Measurements from ENCODE around the gene ADARB1. TPM values are rescaled to one million over a fixed set of nuclear protein-coding genes. Genes with fewer than 3 reads are reported as not detected.

ADARB1 gene
- total and polyA plus RNA-seq, 2 of the 8 experiments (the other 6 are each of a cell fraction or from before 2014, with no cell fraction given): 4.7 to 14.9 TPM

DNA sequence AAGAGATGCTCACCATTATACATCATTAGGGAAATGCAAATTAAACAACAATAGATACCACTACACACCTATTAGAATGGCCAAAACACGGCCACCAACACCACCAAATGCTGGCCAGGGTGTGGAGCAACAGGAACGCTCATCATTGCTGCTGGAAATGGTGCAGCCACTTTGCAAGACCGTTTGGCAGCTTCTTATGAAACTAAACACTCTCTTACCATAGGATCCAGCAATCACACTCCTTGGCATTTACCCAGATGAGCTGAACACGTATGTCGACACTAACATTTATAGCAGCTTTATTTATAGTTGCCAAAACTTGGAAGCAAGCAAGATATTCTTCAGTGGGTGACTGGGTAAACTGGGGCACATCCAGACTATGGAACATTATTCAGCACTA is 28.9 kb upstream of the ADARB1 start (continued):
- TF ChIP-seq, protein P1, sequence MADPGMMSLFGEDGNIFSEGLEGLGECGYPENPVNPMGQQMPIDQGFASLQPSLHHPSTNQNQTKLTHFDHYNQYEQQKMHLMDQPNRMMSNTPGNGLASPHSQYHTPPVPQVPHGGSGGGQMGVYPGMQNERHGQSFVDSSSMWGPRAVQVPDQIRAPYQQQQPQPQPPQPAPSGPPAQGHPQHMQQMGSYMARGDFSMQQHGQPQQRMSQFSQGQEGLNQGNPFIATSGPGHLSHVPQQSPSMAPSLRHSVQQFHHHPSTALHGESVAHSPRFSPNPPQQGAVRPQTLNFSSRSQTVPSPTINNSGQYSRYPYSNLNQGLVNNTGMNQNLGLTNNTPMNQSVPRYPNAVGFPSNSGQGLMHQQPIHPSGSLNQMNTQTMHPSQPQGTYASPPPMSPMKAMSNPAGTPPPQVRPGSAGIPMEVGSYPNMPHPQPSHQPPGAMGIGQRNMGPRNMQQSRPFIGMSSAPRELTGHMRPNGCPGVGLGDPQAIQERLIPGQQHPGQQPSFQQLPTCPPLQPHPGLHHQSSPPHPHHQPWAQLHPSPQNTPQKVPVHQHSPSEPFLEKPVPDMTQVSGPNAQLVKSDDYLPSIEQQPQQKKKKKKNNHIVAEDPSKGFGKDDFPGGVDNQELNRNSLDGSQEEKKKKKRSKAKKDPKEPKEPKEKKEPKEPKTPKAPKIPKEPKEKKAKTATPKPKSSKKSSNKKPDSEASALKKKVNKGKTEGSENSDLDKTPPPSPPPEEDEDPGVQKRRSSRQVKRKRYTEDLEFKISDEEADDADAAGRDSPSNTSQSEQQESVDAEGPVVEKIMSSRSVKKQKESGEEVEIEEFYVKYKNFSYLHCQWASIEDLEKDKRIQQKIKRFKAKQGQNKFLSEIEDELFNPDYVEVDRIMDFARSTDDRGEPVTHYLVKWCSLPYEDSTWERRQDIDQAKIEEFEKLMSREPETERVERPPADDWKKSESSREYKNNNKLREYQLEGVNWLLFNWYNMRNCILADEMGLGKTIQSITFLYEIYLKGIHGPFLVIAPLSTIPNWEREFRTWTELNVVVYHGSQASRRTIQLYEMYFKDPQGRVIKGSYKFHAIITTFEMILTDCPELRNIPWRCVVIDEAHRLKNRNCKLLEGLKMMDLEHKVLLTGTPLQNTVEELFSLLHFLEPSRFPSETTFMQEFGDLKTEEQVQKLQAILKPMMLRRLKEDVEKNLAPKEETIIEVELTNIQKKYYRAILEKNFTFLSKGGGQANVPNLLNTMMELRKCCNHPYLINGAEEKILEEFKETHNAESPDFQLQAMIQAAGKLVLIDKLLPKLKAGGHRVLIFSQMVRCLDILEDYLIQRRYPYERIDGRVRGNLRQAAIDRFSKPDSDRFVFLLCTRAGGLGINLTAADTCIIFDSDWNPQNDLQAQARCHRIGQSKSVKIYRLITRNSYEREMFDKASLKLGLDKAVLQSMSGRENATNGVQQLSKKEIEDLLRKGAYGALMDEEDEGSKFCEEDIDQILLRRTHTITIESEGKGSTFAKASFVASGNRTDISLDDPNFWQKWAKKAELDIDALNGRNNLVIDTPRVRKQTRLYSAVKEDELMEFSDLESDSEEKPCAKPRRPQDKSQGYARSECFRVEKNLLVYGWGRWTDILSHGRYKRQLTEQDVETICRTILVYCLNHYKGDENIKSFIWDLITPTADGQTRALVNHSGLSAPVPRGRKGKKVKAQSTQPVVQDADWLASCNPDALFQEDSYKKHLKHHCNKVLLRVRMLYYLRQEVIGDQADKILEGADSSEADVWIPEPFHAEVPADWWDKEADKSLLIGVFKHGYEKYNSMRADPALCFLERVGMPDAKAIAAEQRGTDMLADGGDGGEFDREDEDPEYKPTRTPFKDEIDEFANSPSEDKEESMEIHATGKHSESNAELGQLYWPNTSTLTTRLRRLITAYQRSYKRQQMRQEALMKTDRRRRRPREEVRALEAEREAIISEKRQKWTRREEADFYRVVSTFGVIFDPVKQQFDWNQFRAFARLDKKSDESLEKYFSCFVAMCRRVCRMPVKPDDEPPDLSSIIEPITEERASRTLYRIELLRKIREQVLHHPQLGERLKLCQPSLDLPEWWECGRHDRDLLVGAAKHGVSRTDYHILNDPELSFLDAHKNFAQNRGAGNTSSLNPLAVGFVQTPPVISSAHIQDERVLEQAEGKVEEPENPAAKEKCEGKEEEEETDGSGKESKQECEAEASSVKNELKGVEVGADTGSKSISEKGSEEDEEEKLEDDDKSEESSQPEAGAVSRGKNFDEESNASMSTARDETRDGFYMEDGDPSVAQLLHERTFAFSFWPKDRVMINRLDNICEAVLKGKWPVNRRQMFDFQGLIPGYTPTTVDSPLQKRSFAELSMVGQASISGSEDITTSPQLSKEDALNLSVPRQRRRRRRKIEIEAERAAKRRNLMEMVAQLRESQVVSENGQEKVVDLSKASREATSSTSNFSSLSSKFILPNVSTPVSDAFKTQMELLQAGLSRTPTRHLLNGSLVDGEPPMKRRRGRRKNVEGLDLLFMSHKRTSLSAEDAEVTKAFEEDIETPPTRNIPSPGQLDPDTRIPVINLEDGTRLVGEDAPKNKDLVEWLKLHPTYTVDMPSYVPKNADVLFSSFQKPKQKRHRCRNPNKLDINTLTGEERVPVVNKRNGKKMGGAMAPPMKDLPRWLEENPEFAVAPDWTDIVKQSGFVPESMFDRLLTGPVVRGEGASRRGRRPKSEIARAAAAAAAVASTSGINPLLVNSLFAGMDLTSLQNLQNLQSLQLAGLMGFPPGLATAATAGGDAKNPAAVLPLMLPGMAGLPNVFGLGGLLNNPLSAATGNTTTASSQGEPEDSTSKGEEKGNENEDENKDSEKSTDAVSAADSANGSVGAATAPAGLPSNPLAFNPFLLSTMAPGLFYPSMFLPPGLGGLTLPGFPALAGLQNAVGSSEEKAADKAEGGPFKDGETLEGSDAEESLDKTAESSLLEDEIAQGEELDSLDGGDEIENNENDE (IDR thresholded peaks at IDR 0.05; ENCODE audit: insufficient replicate concordance, low read length): no peak
- TF ChIP-seq PHF8 (conservative IDR thresholded peaks at IDR 0.05; ENCODE audit: low read depth, low read length) (no peak), JUND (IDR thresholded peaks at IDR 0.05; ENCODE audit: low read length) (no peak), TEAD4 (IDR thresholded peaks at IDR 0.05; ENCODE audit: low read depth, low read length) (no peak), EGR1 (IDR thresholded peaks at IDR 0.05; ENCODE audit: borderline replicate concordance, low read depth, low read length) (no peak), RFX5 (IDR thresholded peaks at IDR 0.05; ENCODE audit: borderline replicate concordance, low read depth, low read length) (no peak), GTF2F1 (IDR thresholded peaks at IDR 0.05; ENCODE audit: borderline replicate concordance, low read depth, low read length) (no peak), TCF12 (IDR thresholded peaks at IDR 0.05; ENCODE audit: low read depth, low read length) (no peak), ZNF274 (IDR thresholded peaks at IDR 0.05; ENCODE audit: borderline replicate concordance, extremely low read depth, low read length) (no peak)
- TF ChIP-seq, protein P2, sequence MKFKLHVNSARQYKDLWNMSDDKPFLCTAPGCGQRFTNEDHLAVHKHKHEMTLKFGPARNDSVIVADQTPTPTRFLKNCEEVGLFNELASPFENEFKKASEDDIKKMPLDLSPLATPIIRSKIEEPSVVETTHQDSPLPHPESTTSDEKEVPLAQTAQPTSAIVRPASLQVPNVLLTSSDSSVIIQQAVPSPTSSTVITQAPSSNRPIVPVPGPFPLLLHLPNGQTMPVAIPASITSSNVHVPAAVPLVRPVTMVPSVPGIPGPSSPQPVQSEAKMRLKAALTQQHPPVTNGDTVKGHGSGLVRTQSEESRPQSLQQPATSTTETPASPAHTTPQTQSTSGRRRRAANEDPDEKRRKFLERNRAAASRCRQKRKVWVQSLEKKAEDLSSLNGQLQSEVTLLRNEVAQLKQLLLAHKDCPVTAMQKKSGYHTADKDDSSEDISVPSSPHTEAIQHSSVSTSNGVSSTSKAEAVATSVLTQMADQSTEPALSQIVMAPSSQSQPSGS (IDR thresholded peaks at IDR 0.05; ENCODE audit: low read length): no peak

Measured in H1 (cell line).